Measurements from ENCODE around the gene SLC35B2. TPM values are rescaled to one million over a fixed set of nuclear protein-coding genes. Genes with fewer than 3 reads are reported as not detected.

Gene SLC35B2
- total RNA-seq, 3 donors from 2014 or later: 32.8 to 50.5 (median 38.1) TPM

- intact Hi-C loops (cut with DNase I; ENCODE audit: low total_unique reads): no loop called here
- peak overlapping the region; percentile 69 to 95 (median 94) for H3K4me3 ChIP-seq
- peaks cover 0 to 13% of the 10 kb centered on the region in 2 donors for H3K4me1 ChIP-seq
- H3K27ac ChIP-seq: peak overlapping the region; percentile 93 to 100
- peaks cover 4% of the 10 kb centered on the region for H3K36me3 ChIP-seq
- TF ChIP-seq POLR2A (IDR thresholded peaks at IDR 0.05) (no peak), POLR2AphosphoS5 (IDR thresholded peaks at IDR 0.05) (peak in 2 of 3 donors; percentile 24 to 74), CTCF (IDR thresholded peaks at IDR 0.05) (peak in 1 of 3 donors; percentile 13)
- H3K9me3 ChIP-seq: no peaks in the 10 kb centered on the region
- peak; percentile 67 to 75 for DNase-seq (ENCODE audit: low spot score in 2 of 2)
- H3K27me3 ChIP-seq: no peaks in the 10 kb centered on the region
Observed at GRCh38 chr6:44247338-44248302, 9.7 kb downstream of the SLC35B2 start.

- peaks cover 4% of the 10 kb centered on the region for H3K36me3 ChIP-seq
- TF ChIP-seq POLR2AphosphoS5 (IDR thresholded peaks at IDR 0.05) (peak; percentile 100), POLR2A (IDR thresholded peaks at IDR 0.05) (peak; percentile 98), CTCF (IDR thresholded peaks at IDR 0.05) (peak in 2 of 3 donors; percentile 3 to 30)
- H3K27ac ChIP-seq: peak within 1 kb of the TSS; percentile 93 to 100
- H3K4me3 ChIP-seq: peak within 1 kb of the TSS; percentile 69 to 95 (median 94)
- no peaks in the 10 kb centered on the region for H3K9me3 ChIP-seq
- peak; percentile 97 to 99 for DNase-seq (ENCODE audit: low spot score in 2 of 2)
- intact Hi-C loops (cut with DNase I; ENCODE audit: low total_unique reads): no loop called here
- no peaks in the 10 kb centered on the region for H3K27me3 ChIP-seq
- peaks cover 0 to 13% of the 10 kb centered on the region in 2 donors for H3K4me1 ChIP-seq
Observed at GRCh38 chr6:44246663-44247337, 10.5 kb downstream of the SLC35B2 start, which contains the start of gene HSP90AB1. TSS of gene HSP90AB1 (plus strand) at chr6:44247101. CDS start at chr6:44248630, 1,529 bp downstream.

- TF ChIP-seq POLR2AphosphoS5 (IDR thresholded peaks at IDR 0.05): peak in 1 of 3 donors; percentile 6
- TF ChIP-seq POLR2A (IDR thresholded peaks at IDR 0.05): no peak
- peak in 1 of 3 donors; percentile 4 for TF ChIP-seq CTCF (IDR thresholded peaks at IDR 0.05)
- H3K36me3 ChIP-seq: peaks cover 4% of the 10 kb centered on the region
- H3K27me3 ChIP-seq: no peaks in the 10 kb centered on the region
- intact Hi-C loops (cut with DNase I; ENCODE audit: low total_unique reads): no loop called here
- peaks cover 0 to 13% of the 10 kb centered on the region in 2 donors for H3K4me1 ChIP-seq
- peak overlapping the region; percentile 69 to 95 (median 94) for H3K4me3 ChIP-seq
- DNase-seq (ENCODE audit: low spot score in 2 of 2): peak; percentile 85 to 86
- peak overlapping the region; percentile 93 to 100 for H3K27ac ChIP-seq
- no peaks in the 10 kb centered on the region for H3K9me3 ChIP-seq
Observed at GRCh38 chr6:44245912-44246662, 11.2 kb downstream of the SLC35B2 start.

GRCh38 chr6:44245391-44245911, 11.9 kb downstream of the SLC35B2 start:
- Histone ChIP-seq H3K27me3 (no peaks in the 10 kb centered on the region), H3K36me3 (no peaks in the 10 kb centered on the region), H3K9me3 (no peaks in the 10 kb centered on the region), H3K4me1 (peaks cover 0 to 13% of the 10 kb centered on the region in 2 donors), H3K27ac (peak overlapping the region; percentile 93 to 100), H3K4me3 (peak overlapping the region; percentile 69 to 95 (median 94))
- DNase-seq (ENCODE audit: low spot score in 2 of 2): no peak
- intact Hi-C loops (cut with DNase I; ENCODE audit: low total_unique reads): no loop called here
- TF ChIP-seq POLR2A (IDR thresholded peaks at IDR 0.05): no peak
- no peak for TF ChIP-seq CTCF (IDR thresholded peaks at IDR 0.05)
- TF ChIP-seq POLR2AphosphoS5 (IDR thresholded peaks at IDR 0.05): no peak

Measured in breast epithelium (tissue), 4 donors.